B cell (primary cell): ENCODE measurements around the gene KCNIP1. TPM values are rescaled to one million over a fixed set of nuclear protein-coding genes. Genes with fewer than 3 reads are reported as not detected.

Source experiments
- ATAC-seq: fragments of 200-7000 bp; cut with Tn5 transposase; one replicate; pipeline ENCODE4 v1.10.0; 2021; ENCODE audit warnings: low read depth, mild to moderate bottlenecking, moderate number of reproducible peaks, moderate library complexity
- CTCF ChIA-PET: fragments of 350-600 bp; sonication (Branson Sonifier 250); formaldehyde crosslinking; loops from one replicate; lab custom pipeline; 2021; ENCODE audit warnings: antibody characterized with exemption, inconsistent platforms; lab: Charles Lee
- POLR2A ChIA-PET: fragments of 350-600 bp; sonication (Branson Sonifier 250); formaldehyde crosslinking; loops from one replicate; lab custom pipeline; 2021; ENCODE audit warnings: antibody characterized with exemption; lab: Charles Lee
- DNase-seq: peaks from one replicate; pipeline ENCODE4 v3.0.0; 2013
- H2AFZ ChIP-seq: 2 replicates; pipeline ENCODE4 v1.6.1; 2012; ENCODE audit warnings: mild to moderate bottlenecking, low read depth, low read length; ENCODE audit not compliant: insufficient read depth, poor library complexity, severe bottlenecking
- H3K27ac ChIP-seq, 2 donors: 1 replicate in 1 of 2; 2 replicates in 1 of 2; pipeline ENCODE4 v1.5.1; 2012 to 2013; ENCODE audit warnings: low read length in 2 of 2, mild to moderate bottlenecking in 2 of 2, moderate library complexity in 1 of 2
- H3K27me3 ChIP-seq, 4 experiments: fragments of 200-600 bp in 1 of 4; sonication (generic) in 1 of 4; replicated peaks in 1 of 4; 1 replicate in 2 of 4; 2 replicates in 2 of 4; pipeline versions ENCODE4 v1.6.1 to v1.7.0; 2013 to 2016; ENCODE audit warnings: low read length in 3 of 4, mild to moderate bottlenecking in 2 of 4, mixed read lengths in 1 of 4, moderate library complexity in 1 of 4; ENCODE audit not compliant: insufficient read depth in 4 of 4, control insufficient read depth in 3 of 4; ENCODE audit errors: control extremely low read depth in 1 of 4
- H3K36me3 ChIP-seq, 2 experiments: replicated peaks in 1 of 2; 1 replicate in 1 of 2; 2 replicates in 1 of 2; pipeline versions ENCODE4 v1.6.1 to v1.7.1; 2013; ENCODE audit warnings: low read length in 1 of 2; ENCODE audit not compliant: insufficient read depth in 2 of 2, control insufficient read depth in 1 of 2; ENCODE audit errors: control extremely low read depth in 1 of 2, extremely low read depth in 1 of 2
- H3K4me1 ChIP-seq, 2 donors: fragments of 200-600 bp in 1 of 2; sonication (generic) in 1 of 2; 1 replicate in 1 of 2; 2 replicates in 1 of 2; pipeline versions ENCODE4 v1.5.1 to v1.6.1; 2013 to 2017; ENCODE audit warnings: low read length in 2 of 2; ENCODE audit not compliant: control insufficient read depth in 2 of 2, insufficient read depth in 2 of 2
- H3K4me2 ChIP-seq: replicated peaks from 2 replicates; pipeline ENCODE3; 2012; ENCODE audit warnings: mild to moderate bottlenecking, low read depth, low read length; ENCODE audit not compliant: poor library complexity, severe bottlenecking
- H3K4me3 ChIP-seq, 5 experiments: fragments of 200-600 bp in 1 of 5; sonication (generic) in 1 of 5; 1 replicate in 3 of 5; 2 replicates in 2 of 5; pipeline versions ENCODE4 v1.5.1 to v1.7.0; 2011 to 2016; ENCODE audit warnings: low read length in 4 of 5, mild to moderate bottlenecking in 4 of 5, low read depth in 2 of 5, control low read depth in 1 of 5, moderate library complexity in 1 of 5; ENCODE audit not compliant: insufficient read depth in 1 of 5; ENCODE audit errors: control extremely low read depth in 1 of 5, extremely low read depth in 1 of 5
- H3K79me2 ChIP-seq: fragments of 200-600 bp; sonication (generic); one replicate; pipeline ENCODE4 v1.6.0; 2016; ENCODE audit warnings: low read length; ENCODE audit not compliant: control insufficient read depth, insufficient read depth
- H3K9ac ChIP-seq: fragments of 200-600 bp; sonication (generic); 2 replicates; pipeline ENCODE4 v1.6.1; 2017; ENCODE audit warnings: mild to moderate bottlenecking, low read length, moderate library complexity
- H3K9me3 ChIP-seq, 3 donors: one replicate each; pipeline versions ENCODE4 v1.6.1 to v1.7.1; 2013; ENCODE audit warnings: low read length in 2 of 3; ENCODE audit not compliant: control insufficient read depth in 2 of 3, insufficient read depth in 1 of 3; ENCODE audit errors: control extremely low read depth in 1 of 3
- H4K20me1 ChIP-seq: 2 replicates; pipeline ENCODE4 v1.6.0; 2012; ENCODE audit warnings: mild to moderate bottlenecking, low read length; ENCODE audit not compliant: insufficient read depth, control insufficient read depth, poor library complexity, severe bottlenecking
- H3K27ac Mint-ChIP-seq: one replicate; pipeline ENCODE4 v1.8.0; 2021; ENCODE audit warnings: mixed read lengths
- H3K27me3 Mint-ChIP-seq: one replicate; pipeline ENCODE4 v1.8.0; 2021; ENCODE audit warnings: mixed read lengths
- H3K4me1 Mint-ChIP-seq: one replicate; pipeline ENCODE4 v1.8.0; 2021; ENCODE audit warnings: mixed read lengths
- H3K4me3 Mint-ChIP-seq: one replicate; pipeline ENCODE4 v1.8.0; 2021; ENCODE audit warnings: mixed read lengths
- H3K9me3 Mint-ChIP-seq: one replicate; pipeline ENCODE4 v1.8.0; 2022; ENCODE audit warnings: mixed read lengths; ENCODE audit not compliant: insufficient read depth
- CTCF ChIP-seq: fragments of 200-600 bp; IDR thresholded peaks from one replicate; pipeline ENCODE4 v1.8.0; 2022; ENCODE audit warnings: antibody characterized with exemption, mild to moderate bottlenecking
- EZH2 ChIP-seq: IDR thresholded peaks from 2 replicates; pipeline ENCODE4 v1.6.1; 2012; ENCODE audit warnings: borderline replicate concordance, low read depth, mild to moderate bottlenecking, moderate library complexity, low read length; ENCODE audit not compliant: insufficient read depth, poor library complexity, severe bottlenecking
- WGBS: methylation state at CpG from one replicate; pipeline ENCODE4 v1.1.5; 2013; ENCODE audit warnings: missing lambda C conversion rate; ENCODE audit not compliant: insufficient coverage; 5-methylcytosine and 5-hydroxymethylcytosine counted together
- intact Hi-C: fragments of 100-400 bp; cut with micrococcal nuclease; formaldehyde crosslinking; loops from one replicate; pipeline ENCODE4 v1.10.0; 2022
- polyA plus RNA-seq: library from polyadenylated mRNA; depleted of rRNA; stranded (reverse); fragments of >200 nt; gene quantifications from 2 replicates; pipeline ENCODE4 v1.2.3, GENCODE V29; 2012
- total RNA-seq, 2 donors: library from RNA; stranded (reverse); fragments of 120-200 nt in 1 of 2; gene quantifications; 1 replicate in 1 of 2; 2 replicates in 1 of 2; pipeline versions ENCODE4 v1.2.3 to v1.2.4, GENCODE V29; 2013 to 2022

Gene KCNIP1
- total and polyA plus RNA-seq, 2 donors (not counting 1 experiment from before 2014, with no cell fraction given): not detected

- H3K27ac Mint-ChIP-seq: no peak overlapping the region
- peaks cover 7% of the 10 kb centered on the region for H3K27me3 Mint-ChIP-seq
- TF ChIP-seq EZH2 (no peak), CTCF (no peak)
- intact Hi-C loops: no loop called here
- WGBS: 44% methylated on average over 5 of the region's 11 CpGs
- no peaks in the 10 kb centered on the region for H3K4me1 Mint-ChIP-seq
- Histone ChIP-seq H2AFZ (no peak overlapping the region), H3K4me2 (no peak overlapping the region), H3K4me1 (no peaks in the 10 kb centered on the region), H3K9me3 (no peaks in the 10 kb centered on the region), H3K27ac (no peak overlapping the region), H3K79me2 (no peaks in the 10 kb centered on the region), H3K4me3 (no peak overlapping the region), H3K36me3 (no peaks in the 10 kb centered on the region), H3K27me3 (peaks cover 0 to 3% (median 0%) of the 10 kb centered on the region in 4 experiments), H4K20me1 (no peaks in the 10 kb centered on the region), H3K9ac (no peak overlapping the region)
- no peaks in the 10 kb centered on the region for H3K9me3 Mint-ChIP-seq
- no peak for ATAC-seq
- ChIA-PET POLR2A (no interaction called here), CTCF (no interaction called here)
- no peak for DNase-seq
- H3K4me3 Mint-ChIP-seq: no peak overlapping the region
Observed at GRCh38 chr5:170651604-170652277, 147.9 kb downstream of the KCNIP1 start.

- H4K20me1 ChIP-seq: no peaks in the 10 kb centered on the region
- H3K36me3 ChIP-seq: no peaks in the 10 kb centered on the region
- H3K4me1 ChIP-seq: no peaks in the 10 kb centered on the region
- Mint-ChIP-seq H3K9me3 (no peaks in the 10 kb centered on the region), H3K27me3 (peaks cover 23% of the 10 kb centered on the region), H3K4me1 (no peaks in the 10 kb centered on the region), H3K27ac (no peak overlapping the region), H3K4me3 (no peak overlapping the region)
- ATAC-seq (no peak), DNase-seq (no peak)
- no peak overlapping the region for H3K4me2 ChIP-seq
- no peak overlapping the region for H3K4me3 ChIP-seq
- no peak overlapping the region for H3K27ac ChIP-seq
- H3K27me3 ChIP-seq: no peaks in the 10 kb centered on the region
- H3K79me2 ChIP-seq: no peaks in the 10 kb centered on the region
- H2AFZ ChIP-seq: no peak overlapping the region
- POLR2A ChIA-PET: no interaction called here
- TF ChIP-seq EZH2: no peak
- TF ChIP-seq CTCF: no peak
- 100% methylated on average over 2 of the region's 4 CpGs for WGBS
- intact Hi-C loops: no loop called here
- H3K9ac ChIP-seq: no peak overlapping the region
- no peaks in the 10 kb centered on the region for H3K9me3 ChIP-seq
- CTCF ChIA-PET: no interaction called here
Observed at GRCh38 chr5:170655476-170655875, 151.7 kb downstream of the KCNIP1 start.
